Chondrocyte (in vitro differentiated cells): ENCODE results near the gene PEPD. TPM values are rescaled to one million over a fixed set of nuclear protein-coding genes. Genes with fewer than 3 reads are reported as not detected.

Source experiments
- DNase-seq: peaks from one replicate; pipeline ENCODE4 v3.0.0; 2021; ENCODE audit warnings: mixed read lengths, low spot score
- H3K27ac Mint-ChIP-seq: one replicate; pipeline ENCODE4 v1.8.0; 2021; ENCODE audit warnings: mild to moderate bottlenecking, moderate library complexity, mixed read lengths; ENCODE audit not compliant: unreplicated experiment
- H3K27me3 Mint-ChIP-seq: 2 replicates; pipeline ENCODE4 v1.8.0; 2021; ENCODE audit warnings: low read depth, mixed read lengths
- H3K36me3 Mint-ChIP-seq: 2 replicates; pipeline ENCODE4 v1.8.0; 2021; ENCODE audit warnings: low read depth, mixed read lengths
- H3K4me1 Mint-ChIP-seq: 2 replicates; pipeline ENCODE4 v1.8.0; 2021; ENCODE audit warnings: low read depth, mild to moderate bottlenecking, mixed read lengths
- H3K4me3 Mint-ChIP-seq: one replicate; pipeline ENCODE4 v1.8.0; 2021; ENCODE audit warnings: mild to moderate bottlenecking, moderate library complexity, mixed read lengths; ENCODE audit not compliant: unreplicated experiment
- H3K9me3 Mint-ChIP-seq: 2 replicates; pipeline ENCODE4 v1.8.0; 2021; ENCODE audit warnings: low read depth, mixed read lengths
- total RNA-seq: library from RNA; stranded (reverse); gene quantifications from 3 replicates; pipeline ENCODE4 v1.2.1, GENCODE V29; 2021
- TF ChIP-seq, protein P1 (sequence below): fragments of 200-600 bp; sonication (generic); IDR thresholded peaks from 2 replicates; pipeline ENCODE4 v1.5.0; 2021; ENCODE audit warnings: antibody characterized with exemption, mild to moderate bottlenecking, moderate library complexity

The PEPD gene
- total RNA-seq, 1 donor from 2014 or later: 55.6 TPM

DNA sequence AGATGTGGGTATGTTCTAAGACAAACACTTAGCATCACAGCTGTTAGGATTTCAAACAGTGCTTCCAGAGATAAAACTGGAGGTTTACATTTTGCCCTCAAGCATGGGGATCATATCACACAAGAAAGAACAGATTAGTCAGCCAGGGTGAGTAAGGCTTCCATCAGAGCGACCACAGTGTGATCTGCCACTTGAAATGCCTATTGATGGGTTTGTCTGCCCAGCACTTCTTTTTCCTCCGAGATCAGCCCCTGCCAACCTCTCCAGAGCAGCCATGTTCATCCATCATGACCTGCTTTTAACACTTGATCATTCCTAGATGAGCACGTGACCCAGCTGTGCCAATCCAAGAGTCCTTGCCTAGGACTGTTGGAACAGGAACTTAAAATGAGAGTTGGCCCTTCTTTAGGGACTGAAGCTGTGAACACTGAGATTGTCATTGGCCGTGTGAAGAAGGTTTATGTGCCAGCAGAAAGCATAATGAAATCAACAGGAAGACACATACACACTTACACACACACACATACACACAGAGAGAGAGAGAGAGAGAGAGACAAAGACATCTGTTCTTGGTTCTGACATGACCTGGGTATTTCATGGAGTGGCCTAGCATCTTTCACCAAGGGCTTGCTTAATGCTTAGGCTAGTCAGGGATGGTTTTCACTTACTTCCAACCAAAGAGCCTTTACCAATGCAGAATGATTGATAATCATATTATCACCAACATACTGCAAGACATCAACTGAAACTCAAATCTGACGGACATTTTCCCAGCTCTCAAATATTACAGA lies 153.3 kb downstream of the PEPD start:
- no peak for DNase-seq
- H3K36me3 Mint-ChIP-seq: no peaks in the 10 kb centered on the region
- H3K9me3 Mint-ChIP-seq: no peaks in the 10 kb centered on the region
- H3K4me3 Mint-ChIP-seq: no peak overlapping the region
- TF ChIP-seq, protein P1, sequence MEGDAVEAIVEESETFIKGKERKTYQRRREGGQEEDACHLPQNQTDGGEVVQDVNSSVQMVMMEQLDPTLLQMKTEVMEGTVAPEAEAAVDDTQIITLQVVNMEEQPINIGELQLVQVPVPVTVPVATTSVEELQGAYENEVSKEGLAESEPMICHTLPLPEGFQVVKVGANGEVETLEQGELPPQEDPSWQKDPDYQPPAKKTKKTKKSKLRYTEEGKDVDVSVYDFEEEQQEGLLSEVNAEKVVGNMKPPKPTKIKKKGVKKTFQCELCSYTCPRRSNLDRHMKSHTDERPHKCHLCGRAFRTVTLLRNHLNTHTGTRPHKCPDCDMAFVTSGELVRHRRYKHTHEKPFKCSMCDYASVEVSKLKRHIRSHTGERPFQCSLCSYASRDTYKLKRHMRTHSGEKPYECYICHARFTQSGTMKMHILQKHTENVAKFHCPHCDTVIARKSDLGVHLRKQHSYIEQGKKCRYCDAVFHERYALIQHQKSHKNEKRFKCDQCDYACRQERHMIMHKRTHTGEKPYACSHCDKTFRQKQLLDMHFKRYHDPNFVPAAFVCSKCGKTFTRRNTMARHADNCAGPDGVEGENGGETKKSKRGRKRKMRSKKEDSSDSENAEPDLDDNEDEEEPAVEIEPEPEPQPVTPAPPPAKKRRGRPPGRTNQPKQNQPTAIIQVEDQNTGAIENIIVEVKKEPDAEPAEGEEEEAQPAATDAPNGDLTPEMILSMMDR: no peak
- no peak overlapping the region for H3K27ac Mint-ChIP-seq
- H3K27me3 Mint-ChIP-seq: peaks cover 25% of the 10 kb centered on the region
- H3K4me1 Mint-ChIP-seq: peaks cover 3% of the 10 kb centered on the region

DNA sequence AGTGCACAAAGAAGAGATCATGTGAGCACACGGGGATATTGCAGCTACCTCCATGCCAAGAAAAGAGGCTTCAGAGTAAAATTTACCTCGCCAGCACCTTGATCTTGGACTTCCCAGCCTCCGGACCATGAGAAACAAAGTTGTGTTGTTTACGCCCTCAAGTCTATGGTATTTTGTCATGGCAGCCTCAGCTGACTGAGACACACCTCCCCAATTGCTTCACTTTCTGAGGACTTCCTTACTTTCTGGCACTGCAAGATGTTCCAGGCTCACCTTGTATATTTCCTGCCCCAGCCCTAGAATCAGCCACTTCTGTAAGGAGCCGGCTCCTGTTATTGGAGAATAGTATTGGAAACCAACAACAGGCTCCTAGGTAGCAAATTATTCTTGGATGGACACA lies 154.7 kb downstream of the PEPD start:
- H3K36me3 Mint-ChIP-seq: no peaks in the 10 kb centered on the region
- no peaks in the 10 kb centered on the region for H3K9me3 Mint-ChIP-seq
- H3K4me1 Mint-ChIP-seq: no peaks in the 10 kb centered on the region
- H3K27me3 Mint-ChIP-seq: peaks cover 31% of the 10 kb centered on the region
- no peak for DNase-seq
- TF ChIP-seq, protein P1: no peak
- no peak overlapping the region for H3K27ac Mint-ChIP-seq
- H3K4me3 Mint-ChIP-seq: no peak overlapping the region

DNA sequence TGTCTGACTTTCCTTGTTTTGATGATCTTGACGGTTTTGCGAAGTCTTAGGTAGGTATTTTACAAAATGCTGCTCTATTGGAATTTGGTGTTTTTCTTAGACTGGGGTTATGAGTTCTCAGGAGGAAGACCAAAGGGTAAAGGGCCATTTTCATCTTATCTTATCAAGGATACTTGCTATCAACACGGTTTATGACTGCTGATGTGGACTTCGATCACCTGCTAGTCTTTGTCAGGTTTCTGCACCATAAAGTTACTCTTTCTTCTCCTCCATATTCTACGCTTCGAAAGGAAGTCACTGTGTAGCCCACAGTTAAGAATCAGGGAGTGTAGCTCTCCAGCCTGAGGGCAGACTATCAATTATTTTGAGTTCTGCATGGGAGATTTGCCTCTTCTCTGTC lies 155.5 kb downstream of the PEPD start:
- Mint-ChIP-seq H3K4me3 (no peak overlapping the region), H3K27ac (no peak overlapping the region), H3K9me3 (no peaks in the 10 kb centered on the region), H3K36me3 (no peaks in the 10 kb centered on the region), H3K4me1 (no peaks in the 10 kb centered on the region), H3K27me3 (peaks cover 34% of the 10 kb centered on the region)
- TF ChIP-seq, protein P1: no peak
- no peak for DNase-seq

DNA sequence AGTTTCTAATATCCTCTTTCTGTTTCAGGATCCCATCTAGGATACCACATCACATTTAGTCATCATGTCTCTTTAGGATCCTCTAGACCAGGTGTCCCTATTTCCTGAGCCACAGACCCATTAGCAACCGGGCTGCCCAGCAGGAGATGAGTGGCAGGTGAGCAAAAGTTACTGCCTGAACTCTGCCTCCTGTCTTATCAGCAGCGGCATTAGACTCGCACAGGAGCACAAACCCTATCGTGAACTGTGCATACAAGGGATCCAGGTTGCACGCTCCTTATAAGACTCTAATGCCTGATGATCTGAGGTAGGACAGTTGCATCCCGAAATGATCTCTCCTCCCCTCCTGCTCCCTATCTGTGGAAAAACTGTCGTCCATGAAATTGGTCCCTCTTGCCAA lies 155.9 kb downstream of the PEPD start:
- no peak for DNase-seq
- Mint-ChIP-seq H3K27me3 (peaks cover 34% of the 10 kb centered on the region), H3K4me3 (no peak overlapping the region), H3K27ac (no peak overlapping the region), H3K36me3 (no peaks in the 10 kb centered on the region), H3K9me3 (no peaks in the 10 kb centered on the region), H3K4me1 (no peaks in the 10 kb centered on the region)
- TF ChIP-seq, protein P1: no peak

DNA sequence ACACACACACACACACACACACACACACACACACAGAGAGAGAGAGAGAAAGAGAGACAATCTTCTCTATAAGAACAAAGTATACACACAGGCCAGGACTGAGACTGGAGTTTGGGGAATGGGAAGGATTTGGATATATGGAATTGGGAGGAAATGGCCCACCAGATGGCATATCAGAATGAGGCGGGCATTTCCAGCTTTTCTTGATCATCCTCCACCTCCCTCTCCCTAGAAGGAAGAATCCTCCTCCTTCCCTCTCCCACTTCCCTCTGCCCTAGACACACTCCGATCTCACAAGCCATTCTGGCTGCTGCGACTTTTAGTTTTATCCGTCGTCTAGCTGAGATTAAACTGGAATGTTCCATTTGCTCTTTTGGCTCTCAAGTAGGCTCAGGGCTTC lies 158.1 kb downstream of the PEPD start:
- no peak for DNase-seq
- H3K36me3 Mint-ChIP-seq: no peaks in the 10 kb centered on the region
- H3K27me3 Mint-ChIP-seq: peaks cover 34% of the 10 kb centered on the region
- H3K9me3 Mint-ChIP-seq: no peaks in the 10 kb centered on the region
- no peak overlapping the region for H3K27ac Mint-ChIP-seq
- H3K4me3 Mint-ChIP-seq: no peak overlapping the region
- TF ChIP-seq, protein P1: no peak
- H3K4me1 Mint-ChIP-seq: no peaks in the 10 kb centered on the region
